ENCODE results near the gene KIF5A.

DNA sequence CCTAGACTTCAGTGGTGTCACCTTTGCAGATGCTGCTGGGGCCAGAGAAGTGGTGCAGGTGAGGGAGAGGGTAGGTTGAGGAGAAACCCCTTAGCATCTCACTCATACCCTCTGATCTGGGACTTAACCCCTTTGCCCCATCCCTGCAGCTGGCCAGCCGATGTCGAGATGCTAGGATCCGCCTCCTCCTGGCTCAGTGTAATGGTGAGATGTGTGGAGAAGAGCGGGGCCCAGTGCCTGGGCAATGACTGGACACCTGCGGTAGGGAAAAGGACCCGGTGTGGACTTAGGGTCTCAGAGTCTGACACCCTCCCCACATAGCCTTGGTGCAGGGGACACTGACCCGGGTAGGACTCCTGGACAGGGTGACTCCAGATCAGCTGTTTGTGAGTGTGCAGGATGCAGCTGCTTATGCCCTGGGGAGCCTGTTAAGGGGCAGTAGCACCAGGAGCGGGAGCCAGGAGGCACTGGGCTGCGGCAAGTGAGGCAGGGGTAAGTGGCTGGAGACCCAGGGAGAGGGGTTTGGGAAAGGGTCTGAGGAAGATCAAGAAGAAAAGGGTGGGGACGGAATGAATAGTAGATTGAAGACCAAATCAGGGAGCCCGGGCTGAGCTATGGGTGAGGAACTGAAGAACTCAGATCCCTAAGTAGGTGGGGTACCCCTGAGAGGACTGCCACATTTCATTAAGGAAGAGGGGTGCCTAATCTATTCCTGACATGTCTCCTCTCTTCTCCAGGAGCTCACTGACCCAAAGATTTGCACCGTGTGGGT, 75.6 kb downstream of the KIF5A start:
- TF ChIP-seq, protein P1, sequence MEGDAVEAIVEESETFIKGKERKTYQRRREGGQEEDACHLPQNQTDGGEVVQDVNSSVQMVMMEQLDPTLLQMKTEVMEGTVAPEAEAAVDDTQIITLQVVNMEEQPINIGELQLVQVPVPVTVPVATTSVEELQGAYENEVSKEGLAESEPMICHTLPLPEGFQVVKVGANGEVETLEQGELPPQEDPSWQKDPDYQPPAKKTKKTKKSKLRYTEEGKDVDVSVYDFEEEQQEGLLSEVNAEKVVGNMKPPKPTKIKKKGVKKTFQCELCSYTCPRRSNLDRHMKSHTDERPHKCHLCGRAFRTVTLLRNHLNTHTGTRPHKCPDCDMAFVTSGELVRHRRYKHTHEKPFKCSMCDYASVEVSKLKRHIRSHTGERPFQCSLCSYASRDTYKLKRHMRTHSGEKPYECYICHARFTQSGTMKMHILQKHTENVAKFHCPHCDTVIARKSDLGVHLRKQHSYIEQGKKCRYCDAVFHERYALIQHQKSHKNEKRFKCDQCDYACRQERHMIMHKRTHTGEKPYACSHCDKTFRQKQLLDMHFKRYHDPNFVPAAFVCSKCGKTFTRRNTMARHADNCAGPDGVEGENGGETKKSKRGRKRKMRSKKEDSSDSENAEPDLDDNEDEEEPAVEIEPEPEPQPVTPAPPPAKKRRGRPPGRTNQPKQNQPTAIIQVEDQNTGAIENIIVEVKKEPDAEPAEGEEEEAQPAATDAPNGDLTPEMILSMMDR (conservative IDR thresholded peaks at IDR 0.05; ENCODE audit: low read length), result no peak
- no peak for TF ChIP-seq EZH2phosphoT487 (IDR thresholded peaks at IDR 0.05; ENCODE audit: borderline replicate concordance)

All from Loucy (cell line).